ENCODE results near the gene IL17RA.

DNA sequence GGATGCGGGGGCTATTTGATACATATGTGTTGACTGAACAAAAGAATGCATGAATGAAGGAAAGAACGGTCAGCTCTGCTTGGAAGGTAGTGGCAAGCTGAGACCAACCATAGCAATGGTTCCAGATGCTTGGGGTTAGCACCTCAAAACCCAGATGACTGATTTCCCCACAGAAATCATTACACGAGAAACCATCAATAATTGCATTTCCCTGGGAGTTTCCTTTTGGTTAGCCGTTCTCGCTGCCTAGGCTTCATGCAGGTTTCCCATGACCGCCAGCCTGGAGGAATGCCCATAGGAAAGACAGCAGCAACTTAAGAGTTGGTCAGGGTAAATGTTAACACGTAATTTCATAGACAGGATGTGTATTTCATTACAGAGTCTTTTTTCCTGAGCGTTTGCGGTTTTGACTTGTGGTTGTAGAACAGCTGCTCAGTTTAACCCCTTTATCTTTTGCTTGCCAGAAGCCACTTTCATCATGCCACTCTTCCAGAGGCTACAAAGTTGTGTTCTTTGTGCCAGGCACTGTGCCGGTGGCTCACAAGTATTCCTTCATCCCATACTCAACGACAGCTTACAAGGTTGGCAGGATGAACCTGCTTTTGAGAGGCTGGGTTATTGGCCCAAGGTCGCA is 2.8 kb downstream of the IL17RA start:
- TF ChIP-seq, protein P1, sequence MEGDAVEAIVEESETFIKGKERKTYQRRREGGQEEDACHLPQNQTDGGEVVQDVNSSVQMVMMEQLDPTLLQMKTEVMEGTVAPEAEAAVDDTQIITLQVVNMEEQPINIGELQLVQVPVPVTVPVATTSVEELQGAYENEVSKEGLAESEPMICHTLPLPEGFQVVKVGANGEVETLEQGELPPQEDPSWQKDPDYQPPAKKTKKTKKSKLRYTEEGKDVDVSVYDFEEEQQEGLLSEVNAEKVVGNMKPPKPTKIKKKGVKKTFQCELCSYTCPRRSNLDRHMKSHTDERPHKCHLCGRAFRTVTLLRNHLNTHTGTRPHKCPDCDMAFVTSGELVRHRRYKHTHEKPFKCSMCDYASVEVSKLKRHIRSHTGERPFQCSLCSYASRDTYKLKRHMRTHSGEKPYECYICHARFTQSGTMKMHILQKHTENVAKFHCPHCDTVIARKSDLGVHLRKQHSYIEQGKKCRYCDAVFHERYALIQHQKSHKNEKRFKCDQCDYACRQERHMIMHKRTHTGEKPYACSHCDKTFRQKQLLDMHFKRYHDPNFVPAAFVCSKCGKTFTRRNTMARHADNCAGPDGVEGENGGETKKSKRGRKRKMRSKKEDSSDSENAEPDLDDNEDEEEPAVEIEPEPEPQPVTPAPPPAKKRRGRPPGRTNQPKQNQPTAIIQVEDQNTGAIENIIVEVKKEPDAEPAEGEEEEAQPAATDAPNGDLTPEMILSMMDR (optimal IDR thresholded peaks at IDR 0.05 in 1 of 3, IDR thresholded peaks at IDR 0.05 in 1 of 3, conservative IDR thresholded peaks at IDR 0.05 in 1 of 3; ENCODE audit: extremely low read depth in 1 of 3, insufficient read depth in 2 of 3, low read length in 3 of 3) = no peak
- TF ChIP-seq EZH2 (IDR thresholded peaks at IDR 0.05; ENCODE audit: low read length) = no peak

Data from keratinocyte (primary cell).